GM10248 (cell line): ENCODE data around the gene POLR3G.

Source experiments
- CTCF ChIA-PET: fragments of 300-600 bp; sonication (Branson Sonifier 250); formaldehyde crosslinking; extraction: SDS; loops from one replicate; lab custom pipeline; 2021; ENCODE audit warnings: antibody characterized with exemption; lab: Yijun Ruan, JAX
- POLR2A ChIA-PET: fragments of 350-650 bp; sonication (Branson Sonifier 250); formaldehyde crosslinking; extraction: SDS; loops from one replicate; lab custom pipeline; 2020; ENCODE audit warnings: antibody characterized with exemption; lab: Yijun Ruan, JAX
- DNase-seq: peaks from one replicate; pipeline ENCODE4 v3.0.0; 2012; ENCODE audit errors: extremely low spot score
- TF ChIP-seq, protein P1 (sequence below): IDR thresholded peaks from 2 replicates; pipeline ENCODE4 v1.5.1; 2012; ENCODE audit warnings: mild to moderate bottlenecking, low read depth; ENCODE audit errors: extremely low read depth, missing control alignments, control extremely low read depth

The POLR3G gene

DNA sequence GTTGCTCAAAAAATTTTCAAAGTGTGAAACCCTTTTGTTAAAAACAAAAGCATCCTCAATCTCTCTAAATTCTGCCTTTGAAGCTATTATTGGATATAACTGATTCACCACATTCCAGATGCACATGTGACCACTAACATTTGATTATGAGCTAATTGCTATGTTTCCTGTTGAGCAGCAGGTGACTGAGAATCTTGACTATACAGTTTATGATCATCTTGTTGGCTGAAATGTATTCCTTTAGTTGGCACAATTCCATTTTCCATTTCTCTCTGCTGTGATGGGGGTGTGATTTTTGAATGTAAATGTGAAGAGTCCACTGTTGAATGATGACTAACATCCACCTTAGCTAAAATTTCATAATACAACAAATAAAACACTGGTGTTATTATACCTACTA is 44.0 kb downstream of the POLR3G start:
- TF ChIP-seq, protein P1, sequence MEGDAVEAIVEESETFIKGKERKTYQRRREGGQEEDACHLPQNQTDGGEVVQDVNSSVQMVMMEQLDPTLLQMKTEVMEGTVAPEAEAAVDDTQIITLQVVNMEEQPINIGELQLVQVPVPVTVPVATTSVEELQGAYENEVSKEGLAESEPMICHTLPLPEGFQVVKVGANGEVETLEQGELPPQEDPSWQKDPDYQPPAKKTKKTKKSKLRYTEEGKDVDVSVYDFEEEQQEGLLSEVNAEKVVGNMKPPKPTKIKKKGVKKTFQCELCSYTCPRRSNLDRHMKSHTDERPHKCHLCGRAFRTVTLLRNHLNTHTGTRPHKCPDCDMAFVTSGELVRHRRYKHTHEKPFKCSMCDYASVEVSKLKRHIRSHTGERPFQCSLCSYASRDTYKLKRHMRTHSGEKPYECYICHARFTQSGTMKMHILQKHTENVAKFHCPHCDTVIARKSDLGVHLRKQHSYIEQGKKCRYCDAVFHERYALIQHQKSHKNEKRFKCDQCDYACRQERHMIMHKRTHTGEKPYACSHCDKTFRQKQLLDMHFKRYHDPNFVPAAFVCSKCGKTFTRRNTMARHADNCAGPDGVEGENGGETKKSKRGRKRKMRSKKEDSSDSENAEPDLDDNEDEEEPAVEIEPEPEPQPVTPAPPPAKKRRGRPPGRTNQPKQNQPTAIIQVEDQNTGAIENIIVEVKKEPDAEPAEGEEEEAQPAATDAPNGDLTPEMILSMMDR: no peak
- ChIA-PET CTCF (interaction anchor here (0.9 to 1.6 kb wide), 5 partner anchors 11 to 79 kb away, joined by 3 to 6 read pairs (median 4); partner anchors contain the start of gene LYSMD3), POLR2A (no interaction called here)
- no peak for DNase-seq

DNA sequence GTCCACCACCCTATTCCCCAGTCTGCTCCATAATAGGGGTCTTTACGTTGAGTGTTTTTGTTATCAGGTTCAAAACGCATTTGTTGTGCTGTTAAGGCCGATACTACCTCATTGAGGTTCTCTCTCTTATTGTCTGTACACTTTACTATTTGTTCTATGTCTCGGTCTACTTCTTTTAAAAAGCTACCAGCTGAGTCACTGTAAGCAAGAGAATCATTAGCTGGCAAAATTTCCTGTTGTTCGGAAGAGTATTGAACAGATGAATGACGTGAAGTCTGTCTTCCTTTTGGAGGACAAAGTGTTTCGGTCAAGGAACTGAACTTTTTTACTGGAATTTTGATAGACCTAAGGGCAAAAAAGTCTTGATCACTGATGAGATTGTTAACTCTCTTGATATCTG is 44.4 kb downstream of the POLR3G start:
- POLR2A ChIA-PET: no interaction called here
- TF ChIP-seq, protein P1: no peak
- DNase-seq: no peak
- CTCF ChIA-PET: interaction anchor here (0.9 to 1.6 kb wide), 5 partner anchors 11 to 80 kb away, joined by 3 to 6 read pairs (median 4); partner anchors contain the start of gene LYSMD3

DNA sequence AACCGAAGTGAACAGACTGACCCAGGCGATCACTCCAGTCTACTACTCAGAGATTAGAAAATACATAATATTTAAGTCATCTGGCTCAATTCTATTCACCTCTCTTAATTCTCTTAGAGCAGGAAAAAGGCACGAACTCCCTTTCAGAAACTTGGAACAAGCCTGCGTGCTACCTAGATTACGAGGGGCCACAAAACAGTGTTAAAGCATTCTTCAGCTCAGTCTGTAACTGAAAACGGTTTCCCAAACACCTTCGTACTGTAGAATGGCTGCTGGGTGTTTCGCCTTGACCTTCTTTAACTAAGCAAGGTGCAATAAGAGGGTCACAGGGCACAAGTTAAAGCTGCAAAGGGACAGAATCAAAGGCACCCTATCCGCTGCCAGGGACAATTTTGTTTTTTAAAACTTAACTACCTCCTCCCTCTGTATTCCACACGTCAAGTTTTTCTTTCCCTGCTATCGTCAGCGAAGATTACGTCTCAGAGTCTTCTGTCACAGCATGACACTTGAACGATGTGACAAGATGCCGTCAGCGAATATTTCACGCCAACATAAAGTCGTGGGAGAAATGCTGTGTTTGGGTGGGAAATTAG is 54.0 kb downstream of the POLR3G start:
- TF ChIP-seq, protein P1: no peak
- peak; percentile 15 for DNase-seq
- CTCF ChIA-PET: interaction anchor here (1.3 to 2.4 kb wide), 4 partner anchors 76 to 102 kb away, joined by 4 to 21 read pairs (median 7); no protein-coding TSS in a partner anchor
- POLR2A ChIA-PET: interaction anchor here (0.7 to 1.0 kb wide), 2 partner anchors 119 to 855 kb away, joined by 3 read pairs; partner anchors contain the start of genes ARRDC3 and CETN3

DNA sequence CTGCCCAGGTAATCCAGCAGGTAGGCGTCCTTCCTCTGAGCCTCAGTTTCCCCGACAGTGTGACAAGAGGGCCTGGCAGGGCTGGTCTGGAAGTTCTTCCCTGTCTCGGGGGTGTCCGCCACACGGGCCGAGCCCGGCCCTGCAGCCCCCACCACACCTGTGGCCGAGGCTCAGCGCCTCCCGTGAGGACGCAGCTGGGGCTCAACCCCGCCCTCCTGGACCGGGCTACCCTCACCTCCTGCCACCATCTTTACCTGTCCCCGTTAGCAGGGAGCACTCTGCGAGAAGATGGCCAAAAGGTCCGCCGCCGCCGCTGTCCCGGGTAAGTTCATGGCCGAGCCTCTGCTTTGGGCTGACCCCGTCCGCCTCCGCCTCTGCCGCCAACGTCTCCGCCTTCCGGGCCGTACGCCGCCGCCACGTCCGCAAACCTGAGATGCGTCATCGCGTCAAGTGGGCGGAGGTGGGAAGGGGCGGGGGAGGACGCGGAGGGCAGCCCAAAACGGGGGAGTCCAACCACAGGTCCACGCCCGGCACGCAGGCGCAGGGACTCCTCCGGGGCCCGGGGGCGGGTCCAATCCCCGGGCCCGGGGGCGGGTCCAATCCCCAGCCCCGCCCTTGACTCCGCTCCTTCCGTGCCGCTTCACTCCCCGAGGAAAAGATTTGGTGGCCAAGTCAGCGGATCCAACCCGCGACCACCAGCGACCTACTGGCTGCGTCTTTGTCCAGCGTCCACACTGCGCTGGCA is 54.7 kb downstream of the POLR3G start, which contains the start of gene LYSMD3:
TSS of gene LYSMD3 (minus strand) at position 391 of the 745 bp plus-strand sequence. CDS start 4,295 bp downstream, outside the sequence.
- POLR2A ChIA-PET: interaction anchor here (0.7 to 1.0 kb wide), 2 partner anchors 120 to 854 kb away, joined by 3 read pairs; partner anchors contain the start of genes ARRDC3 and CETN3
- TF ChIP-seq, protein P1: no peak
- peak; percentile 98 for DNase-seq
- CTCF ChIA-PET: interaction anchor here (0.8 to 2.4 kb wide), 14 partner anchors 11 to 254 kb away, joined by 3 to 21 read pairs (median 4); no protein-coding TSS in a partner anchor

DNA sequence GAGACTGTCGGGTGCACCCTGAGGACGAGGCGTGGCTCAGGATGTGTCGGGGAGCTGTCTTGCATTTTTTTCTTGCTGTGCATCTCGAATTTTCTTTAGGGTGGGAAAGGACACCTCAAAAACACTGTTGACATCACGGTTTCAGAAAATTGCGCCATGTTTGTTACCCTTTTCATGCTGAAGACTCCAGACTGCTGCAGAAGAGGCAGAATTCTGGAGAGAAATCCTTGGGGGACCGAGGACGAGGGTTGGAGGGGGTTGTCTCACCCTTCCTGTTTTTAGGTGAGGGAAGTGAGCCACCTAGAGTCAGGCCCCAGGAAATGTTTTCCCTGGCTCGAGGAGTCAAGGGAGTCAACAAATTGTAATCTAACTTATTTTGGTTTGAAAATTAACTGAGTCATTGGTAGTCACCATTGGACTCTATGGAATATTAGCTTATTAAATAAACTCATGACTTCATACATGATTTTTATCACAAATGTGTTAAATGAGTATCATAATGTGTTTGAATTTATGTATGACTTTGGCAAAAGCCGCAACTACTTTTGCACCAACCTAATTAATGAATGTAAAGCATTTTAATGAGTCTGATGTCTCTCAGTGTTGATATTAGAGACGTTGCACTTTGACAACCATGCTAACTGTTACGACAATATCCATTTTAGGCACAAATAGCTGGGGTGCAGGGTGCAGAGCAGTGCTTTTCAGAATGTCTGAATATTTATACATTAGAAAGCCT is 55.4 kb downstream of the POLR3G start:
- CTCF ChIA-PET: interaction anchor here (0.6 to 2.4 kb wide), 18 partner anchors 11 to 253 kb away, joined by 3 to 21 read pairs (median 4); no protein-coding TSS in a partner anchor
- peak; percentile 63 for DNase-seq
- TF ChIP-seq, protein P1: peak; percentile 77

More for the DNA sequence above, 55.4 kb downstream of the POLR3G start:
- POLR2A ChIA-PET: no interaction called here
